ENCODE data around the gene EGFR. TPM values are rescaled to one million over a fixed set of nuclear protein-coding genes. Genes with fewer than 3 reads are reported as not detected.
A peak's percentile ranks its signal among the peaks of the same experiment; 100 is the strongest.

Gene EGFR
- total RNA-seq, 3 donors from 2014 or later: 61.9 to 164 (median 65.0) TPM

DNA sequence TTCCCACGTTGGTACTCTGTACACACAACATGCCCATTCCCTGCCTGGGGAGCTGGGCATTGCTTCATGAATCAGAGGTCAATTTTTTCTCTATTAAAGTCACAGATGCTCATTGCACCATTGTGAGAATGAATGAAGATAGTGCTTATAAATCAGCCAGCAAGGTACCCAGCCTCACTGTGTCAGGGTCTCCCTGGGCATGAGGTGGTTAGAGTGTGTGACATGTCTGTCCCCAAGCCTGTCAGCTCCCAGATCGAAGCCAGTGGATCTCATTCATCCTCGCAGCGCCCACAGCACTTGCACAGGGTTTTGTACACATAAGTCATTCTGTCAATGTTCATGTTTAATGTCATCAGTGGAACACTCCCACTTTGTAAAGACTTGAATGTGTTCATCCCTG is 126.8 kb downstream of the EGFR start:
- Histone ChIP-seq H3K4me3 (no peak overlapping the region), H3K27ac (no peak overlapping the region), H3K9me3 (no peaks in the 10 kb centered on the region), H3K27me3 (no peaks in the 10 kb centered on the region), H3K4me1 (no peaks in the 10 kb centered on the region), H3K36me3 (peaks cover 6% of the 10 kb centered on the region)
- intact Hi-C loops (cut with DNase I; ENCODE audit: low total_unique reads): no loop called here
- no peak for TF ChIP-seq POLR2A (IDR thresholded peaks at IDR 0.05)
- TF ChIP-seq, protein P1, sequence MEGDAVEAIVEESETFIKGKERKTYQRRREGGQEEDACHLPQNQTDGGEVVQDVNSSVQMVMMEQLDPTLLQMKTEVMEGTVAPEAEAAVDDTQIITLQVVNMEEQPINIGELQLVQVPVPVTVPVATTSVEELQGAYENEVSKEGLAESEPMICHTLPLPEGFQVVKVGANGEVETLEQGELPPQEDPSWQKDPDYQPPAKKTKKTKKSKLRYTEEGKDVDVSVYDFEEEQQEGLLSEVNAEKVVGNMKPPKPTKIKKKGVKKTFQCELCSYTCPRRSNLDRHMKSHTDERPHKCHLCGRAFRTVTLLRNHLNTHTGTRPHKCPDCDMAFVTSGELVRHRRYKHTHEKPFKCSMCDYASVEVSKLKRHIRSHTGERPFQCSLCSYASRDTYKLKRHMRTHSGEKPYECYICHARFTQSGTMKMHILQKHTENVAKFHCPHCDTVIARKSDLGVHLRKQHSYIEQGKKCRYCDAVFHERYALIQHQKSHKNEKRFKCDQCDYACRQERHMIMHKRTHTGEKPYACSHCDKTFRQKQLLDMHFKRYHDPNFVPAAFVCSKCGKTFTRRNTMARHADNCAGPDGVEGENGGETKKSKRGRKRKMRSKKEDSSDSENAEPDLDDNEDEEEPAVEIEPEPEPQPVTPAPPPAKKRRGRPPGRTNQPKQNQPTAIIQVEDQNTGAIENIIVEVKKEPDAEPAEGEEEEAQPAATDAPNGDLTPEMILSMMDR (IDR thresholded peaks at IDR 0.05): no peak
- no peak for TF ChIP-seq POLR2AphosphoS5 (IDR thresholded peaks at IDR 0.05)
- DNase-seq (ENCODE audit: low spot score in 2 of 2): no peak

DNA sequence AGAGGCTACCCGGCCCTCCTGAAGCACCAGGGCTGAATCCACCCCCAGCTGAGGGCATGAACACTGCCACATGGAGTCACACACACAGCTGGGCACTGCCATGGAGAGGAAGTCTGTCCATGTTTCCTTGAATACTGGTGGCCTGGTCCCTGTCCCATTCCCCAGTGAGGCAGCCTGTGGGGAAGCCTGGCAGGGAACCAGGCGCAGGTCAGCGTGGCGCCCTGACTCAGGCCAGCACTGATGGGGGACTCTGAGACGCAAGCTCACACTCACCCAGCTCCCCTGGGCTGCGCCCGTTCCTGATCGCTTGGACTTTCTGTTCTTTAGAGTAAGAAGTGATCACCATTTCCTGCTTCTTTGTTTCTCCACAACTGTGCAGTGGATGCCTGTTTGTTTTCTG is 128.3 kb downstream of the EGFR start:
- Histone ChIP-seq H3K4me3 (no peak overlapping the region), H3K4me1 (no peaks in the 10 kb centered on the region), H3K36me3 (peaks cover 6% of the 10 kb centered on the region), H3K27ac (no peak overlapping the region), H3K27me3 (no peaks in the 10 kb centered on the region), H3K9me3 (no peaks in the 10 kb centered on the region)
- no peak for DNase-seq (ENCODE audit: low spot score in 2 of 2)
- TF ChIP-seq POLR2A (IDR thresholded peaks at IDR 0.05) (no peak), POLR2AphosphoS5 (IDR thresholded peaks at IDR 0.05) (no peak)
- TF ChIP-seq, protein P1 (IDR thresholded peaks at IDR 0.05): no peak
- intact Hi-C loops (cut with DNase I; ENCODE audit: low total_unique reads): no loop called here

DNA sequence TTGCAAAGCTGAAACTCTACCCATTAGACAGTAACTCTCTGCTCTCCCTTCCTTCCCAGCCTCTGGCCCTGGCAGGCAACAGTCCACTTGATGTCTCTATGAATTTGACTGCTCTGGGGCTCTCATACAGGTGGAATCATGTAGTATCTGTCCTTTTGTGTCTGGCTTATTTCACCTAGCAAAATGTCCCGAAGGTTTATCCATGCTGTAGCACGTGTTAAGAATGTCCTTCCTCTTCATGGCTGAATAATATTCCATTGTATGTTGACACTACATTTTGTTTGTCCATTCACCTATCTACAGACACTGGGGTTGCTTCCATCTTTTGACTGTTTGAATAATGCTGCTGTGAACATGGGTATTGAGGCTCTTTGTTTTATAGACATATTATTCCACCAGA is 128.9 kb downstream of the EGFR start:
- H3K27me3 ChIP-seq: no peaks in the 10 kb centered on the region
- H3K4me3 ChIP-seq: no peak overlapping the region
- no peaks in the 10 kb centered on the region for H3K9me3 ChIP-seq
- peaks cover 6% of the 10 kb centered on the region for H3K36me3 ChIP-seq
- intact Hi-C loops (cut with DNase I; ENCODE audit: low total_unique reads): no loop called here
- H3K4me1 ChIP-seq: no peaks in the 10 kb centered on the region
- DNase-seq (ENCODE audit: low spot score in 2 of 2): no peak
- H3K27ac ChIP-seq: no peak overlapping the region
- TF ChIP-seq POLR2AphosphoS5 (IDR thresholded peaks at IDR 0.05) (no peak), POLR2A (IDR thresholded peaks at IDR 0.05) (no peak)
- TF ChIP-seq, protein P1 (IDR thresholded peaks at IDR 0.05): no peak

DNA sequence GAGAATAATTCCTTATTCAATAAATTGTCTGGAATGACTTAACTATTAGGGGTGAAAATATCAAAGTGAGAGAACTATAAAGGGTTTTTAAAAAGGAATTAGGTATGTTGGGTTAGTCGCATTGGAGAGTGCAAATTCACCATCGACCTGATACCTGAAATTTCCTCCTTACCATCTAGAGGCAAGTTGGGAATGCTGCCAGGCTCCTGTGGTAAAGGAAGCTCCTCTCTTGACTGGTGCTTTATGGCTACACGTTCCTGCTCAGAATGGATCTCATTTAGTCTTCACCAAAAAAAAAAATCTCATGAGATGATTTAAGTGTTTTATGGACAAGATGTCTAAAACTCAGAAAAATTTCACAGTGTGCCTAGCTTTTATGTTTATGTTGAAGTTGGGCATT is 129.8 kb downstream of the EGFR start:
- DNase-seq (ENCODE audit: low spot score in 2 of 2): peak in 1 of 2 donors; percentile 37
- TF ChIP-seq POLR2AphosphoS5 (IDR thresholded peaks at IDR 0.05) (no peak), POLR2A (IDR thresholded peaks at IDR 0.05) (no peak)
- TF ChIP-seq, protein P1 (IDR thresholded peaks at IDR 0.05): no peak
- H3K27me3 ChIP-seq: no peaks in the 10 kb centered on the region
- H3K9me3 ChIP-seq: no peaks in the 10 kb centered on the region
- no peak overlapping the region for H3K4me3 ChIP-seq
- H3K36me3 ChIP-seq: no peaks in the 10 kb centered on the region
- no peaks in the 10 kb centered on the region for H3K4me1 ChIP-seq
- intact Hi-C loops (cut with DNase I; ENCODE audit: low total_unique reads): no loop called here
- H3K27ac ChIP-seq: no peak overlapping the region

DNA sequence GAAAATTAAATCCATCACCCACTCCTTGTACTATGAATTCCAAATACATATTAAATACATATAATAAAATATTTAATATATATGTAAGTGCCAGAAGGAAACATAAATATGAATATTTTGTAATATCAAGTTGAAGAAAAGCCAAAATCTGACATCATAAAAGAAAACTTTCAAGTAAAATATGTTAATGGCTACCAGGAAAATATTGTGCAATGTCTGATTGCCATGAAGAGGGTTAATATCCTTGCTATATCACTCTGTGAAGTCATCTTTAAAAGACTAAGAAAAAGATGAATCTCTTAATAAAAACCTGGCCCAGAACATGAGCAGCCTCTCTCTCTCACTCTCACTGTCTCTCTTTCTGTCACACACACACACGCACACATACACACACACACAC is 130.2 kb downstream of the EGFR start:
- no peak for DNase-seq (ENCODE audit: low spot score in 2 of 2)
- intact Hi-C loops (cut with DNase I; ENCODE audit: low total_unique reads): no loop called here
- no peaks in the 10 kb centered on the region for H3K27me3 ChIP-seq
- H3K4me3 ChIP-seq: no peak overlapping the region
- H3K9me3 ChIP-seq: no peaks in the 10 kb centered on the region
- no peak for TF ChIP-seq POLR2A (IDR thresholded peaks at IDR 0.05)
- TF ChIP-seq, protein P1 (IDR thresholded peaks at IDR 0.05): no peak
- TF ChIP-seq POLR2AphosphoS5 (IDR thresholded peaks at IDR 0.05): no peak
- no peaks in the 10 kb centered on the region for H3K36me3 ChIP-seq
- H3K27ac ChIP-seq: no peak overlapping the region
- no peaks in the 10 kb centered on the region for H3K4me1 ChIP-seq

Data from breast epithelium (tissue), 4 donors.